H1 (cell line): ENCODE results near the gene MICU1. TPM values are rescaled to one million over a fixed set of nuclear protein-coding genes. Genes with fewer than 3 reads are reported as not detected.
A peak's percentile ranks its signal among the peaks of the same experiment; 100 is the strongest.

ENCODE experiments used
- CTCF ChIA-PET: fragments of 300-600 bp; sonication (Branson Sonifier 250); formaldehyde crosslinking; loops from one replicate; lab custom pipeline; 2021; ENCODE audit not compliant: partially characterized antibody; lab: Charles Lee
- POLR2A ChIA-PET: fragments of 300-600 bp; sonication (Branson Sonifier 250); formaldehyde crosslinking; loops from one replicate; lab custom pipeline; 2021; ENCODE audit warnings: inconsistent platforms; ENCODE audit not compliant: partially characterized antibody; lab: Charles Lee
- DNase-seq, 2 experiments: peaks; one replicate each; pipeline versions ENCODE4 v3.0.0 to v3.0.0-alpha.2; 2010 to 2022; ENCODE audit warnings: low spot score in 2 of 2, low read depth in 1 of 2, mixed read lengths in 1 of 2
- FAIRE-seq: peaks from 2 replicates; lab custom pipeline; 2011; peaks lifted over from hg19 to GRCh38; lab: Jason Lieb, UNC
- H2AFZ ChIP-seq: 2 replicates; pipeline ENCODE4 v1.8.1; 2012; ENCODE audit warnings: low read length, inconsistent platforms
- H2AK5ac ChIP-seq: 2 replicates; pipeline ENCODE4 v1.6.1; 2013; ENCODE audit warnings: low read depth, low read length
- H2BK120ac ChIP-seq: replicated peaks from 2 replicates; pipeline ENCODE3; 2013; ENCODE audit warnings: low read depth, low read length, inconsistent platforms
- H2BK12ac ChIP-seq: 2 replicates; pipeline ENCODE4 v1.6.1; 2013; ENCODE audit warnings: low read depth, low read length
- H2BK15ac ChIP-seq: 2 replicates; pipeline ENCODE4 v1.6.1; 2013; ENCODE audit warnings: low read length
- H2BK20ac ChIP-seq: 2 replicates; pipeline ENCODE4 v1.6.1; 2013; ENCODE audit warnings: low read length
- H2BK5ac ChIP-seq: 2 replicates; pipeline ENCODE4 v1.6.1; 2013; ENCODE audit warnings: low read depth, low read length
- H3K14ac ChIP-seq: 2 replicates; pipeline ENCODE4 v1.6.1; 2013; ENCODE audit warnings: inconsistent platforms; ENCODE audit not compliant: insufficient read length
- H3K18ac ChIP-seq: 2 replicates; pipeline ENCODE4 v1.6.1; 2013; ENCODE audit warnings: low read length; ENCODE audit errors: extremely low read depth
- H3K23ac ChIP-seq: 2 replicates; pipeline ENCODE4 v1.6.1; 2013; ENCODE audit warnings: inconsistent platforms; ENCODE audit not compliant: insufficient read length
- H3K23me2 ChIP-seq: 2 replicates; pipeline ENCODE4 v1.6.1; 2013; ENCODE audit warnings: low read depth, low read length
- H3K27ac ChIP-seq: 2 replicates; pipeline ENCODE4 v1.6.1; 2011; ENCODE audit warnings: low read depth, low read length, inconsistent platforms
- H3K27me3 ChIP-seq, 4 experiments: replicated peaks in 1 of 4; 1 replicate in 1 of 4; 2 replicates in 3 of 4; pipeline versions ENCODE4 v1.6.1 to v1.8.1; 2011 to 2013; ENCODE audit warnings: low read length in 3 of 4, mild to moderate bottlenecking in 3 of 4, inconsistent platforms in 2 of 4, mixed read lengths in 2 of 4, moderate library complexity in 1 of 4; ENCODE audit not compliant: control insufficient read depth in 3 of 4, insufficient read depth in 3 of 4; ENCODE audit errors: extremely low read depth in 1 of 4
- H3K36me3 ChIP-seq, 4 experiments: 2 replicates each; pipeline versions ENCODE4 v1.6.1 to v1.8.1; 2011 to 2013; ENCODE audit warnings: mild to moderate bottlenecking in 4 of 4, low read length in 3 of 4, moderate library complexity in 2 of 4, control low read depth in 1 of 4, inconsistent platforms in 1 of 4; ENCODE audit not compliant: insufficient read depth in 4 of 4, control insufficient read depth in 2 of 4
- H3K4ac ChIP-seq: replicated peaks from 2 replicates; pipeline ENCODE3; 2013; ENCODE audit warnings: low read length, low read depth, mixed read lengths, inconsistent platforms; ENCODE audit not compliant: insufficient read length
- H3K4me1 ChIP-seq, 4 experiments: replicated peaks in 1 of 4; 1 replicate in 1 of 4; 2 replicates in 3 of 4; pipeline versions ENCODE4 v1.6.1 to v1.8.1; 2011 to 2013; ENCODE audit warnings: low read length in 3 of 4, inconsistent platforms in 2 of 4, mixed read lengths in 1 of 4; ENCODE audit not compliant: insufficient read depth in 4 of 4, control insufficient read depth in 3 of 4
- H3K4me2 ChIP-seq, 2 experiments: 2 replicates each; pipeline versions ENCODE4 v1.6.1 to v1.8.1; 2011 to 2013; ENCODE audit warnings: low read depth in 2 of 2, low read length in 2 of 2, control low read depth in 1 of 2, inconsistent platforms in 1 of 2, mild to moderate bottlenecking in 1 of 2; ENCODE audit not compliant: insufficient read depth in 1 of 2
- H3K4me3 ChIP-seq, 4 experiments: fragments of 200-600, 300-600 bp in 1 of 4; sonication (generic), shearing (Covaris generic), sonication (Bioruptor Twin) in 1 of 4; 2 replicates each; pipeline versions ENCODE4 v1.5.1 to v1.8.1; 2011 to 2016; ENCODE audit warnings: low read length in 4 of 4, low read depth in 3 of 4, control low read depth in 2 of 4, inconsistent platforms in 2 of 4, mild to moderate bottlenecking in 2 of 4, mixed read lengths in 1 of 4, moderate library complexity in 1 of 4; ENCODE audit not compliant: insufficient read depth in 2 of 4; ENCODE audit errors: extremely low read depth in 1 of 4
- H3K56ac ChIP-seq: replicated peaks from 2 replicates; pipeline ENCODE3; 2013; ENCODE audit warnings: low read depth, mild to moderate bottlenecking, mixed read lengths, low read length, inconsistent platforms; ENCODE audit not compliant: insufficient read length
- H3K79me1 ChIP-seq: 2 replicates; pipeline ENCODE4 v1.6.1; 2013; ENCODE audit warnings: low read depth, low read length, control low read depth
- H3K79me2 ChIP-seq, 2 experiments: 2 replicates each; pipeline versions ENCODE4 v1.6.1 to v1.8.1; 2012 to 2013; ENCODE audit warnings: low read length in 2 of 2, mild to moderate bottlenecking in 2 of 2, inconsistent platforms in 1 of 2; ENCODE audit not compliant: insufficient read depth in 2 of 2, control insufficient read depth in 1 of 2
- H3K9ac ChIP-seq, 4 experiments: replicated peaks in 1 of 4; 1 replicate in 1 of 4; 2 replicates in 3 of 4; pipeline versions ENCODE4 v1.6.1 to v1.8.1; 2011 to 2013; ENCODE audit warnings: low read depth in 3 of 4, low read length in 3 of 4, control low read depth in 2 of 4, mild to moderate bottlenecking in 2 of 4, moderate library complexity in 2 of 4, inconsistent platforms in 1 of 4; ENCODE audit errors: extremely low read depth in 1 of 4
- H3K9me3 ChIP-seq, 2 experiments: 2 replicates each; pipeline versions ENCODE4 v1.6.1 to v1.8.1; 2012 to 2013; ENCODE audit warnings: mild to moderate bottlenecking in 2 of 2, moderate library complexity in 2 of 2, control low read depth in 1 of 2, inconsistent platforms in 1 of 2, low read depth in 1 of 2, low read length in 1 of 2, mixed read lengths in 1 of 2; ENCODE audit not compliant: insufficient read depth in 2 of 2
- H4K20me1 ChIP-seq, 2 experiments: replicated peaks in 1 of 2; 2 replicates each; pipeline versions ENCODE3 to v1.8.1; 2011 to 2013; ENCODE audit warnings: inconsistent platforms in 2 of 2, low read length in 2 of 2, mild to moderate bottlenecking in 1 of 2; ENCODE audit not compliant: insufficient read depth in 2 of 2, control insufficient read depth in 1 of 2
- H4K5ac ChIP-seq: 2 replicates; pipeline ENCODE4 v1.6.1; 2013; ENCODE audit warnings: low read length, low read depth, mixed read lengths, inconsistent platforms; ENCODE audit not compliant: insufficient read length
- H4K8ac ChIP-seq: 2 replicates; pipeline ENCODE4 v1.8.0; 2013; ENCODE audit warnings: mild to moderate bottlenecking, moderate library complexity, low read length, inconsistent platforms; ENCODE audit not compliant: insufficient read depth; ENCODE audit errors: extremely low read depth
- H4K91ac ChIP-seq: replicated peaks from 2 replicates; pipeline ENCODE3; 2013; ENCODE audit warnings: low read length, mixed read lengths, inconsistent platforms; ENCODE audit not compliant: insufficient read length
- ASH2L ChIP-seq: fragments of 200-600, 300-600 bp; sonication (generic); IDR thresholded peaks from one replicate; pipeline ENCODE4 v1.7.1; 2017; ENCODE audit warnings: low read length
- BACH1 ChIP-seq: IDR thresholded peaks from 2 replicates; pipeline ENCODE4 v1.6.1; 2012; ENCODE audit warnings: low read length, improper control_type of control experiment
- CBX8 ChIP-seq: fragments of 300-800, 300-1000 bp; sonication (generic); IDR thresholded peaks from 2 replicates; pipeline ENCODE4 v1.7.1; 2016; ENCODE audit warnings: low read depth, low read length, borderline replicate concordance
- CTBP2 ChIP-seq: IDR thresholded peaks from 2 replicates; pipeline ENCODE4 v1.7.0; 2011; ENCODE audit warnings: borderline replicate concordance, mild to moderate bottlenecking, moderate library complexity, mixed read lengths, low read length; ENCODE audit not compliant: insufficient read depth, insufficient read length
- GABPA ChIP-seq: IDR thresholded peaks from 2 replicates; pipeline ENCODE4 v1.6.1; 2011; ENCODE audit warnings: mild to moderate bottlenecking, low read length, moderate library complexity, borderline replicate concordance; ENCODE audit not compliant: insufficient read depth
- JUN ChIP-seq: IDR thresholded peaks from 2 replicates; pipeline ENCODE4 v1.6.1; 2011; ENCODE audit warnings: low read depth, mild to moderate bottlenecking, improper control_type of control experiment, low read length
- POLR2A ChIP-seq, 2 experiments: IDR thresholded peaks; 1 replicate in 1 of 2; 2 replicates in 1 of 2; pipeline ENCODE4 v1.6.1; 2011; ENCODE audit warnings: low read depth in 2 of 2, low read length in 2 of 2, mild to moderate bottlenecking in 2 of 2; ENCODE audit errors: control extremely low read depth in 1 of 2
- POLR2AphosphoS5 ChIP-seq: IDR thresholded peaks from 2 replicates; pipeline ENCODE4 v1.6.1; 2011; ENCODE audit warnings: low read depth, low read length
- RAD21 ChIP-seq, 2 experiments: IDR thresholded peaks in 1 of 2; conservative IDR thresholded peaks in 1 of 2; 2 replicates each; pipeline ENCODE4 v1.6.1; 2011; ENCODE audit warnings: low read depth in 2 of 2, low read length in 2 of 2, improper control_type of control experiment in 1 of 2, inconsistent platforms in 1 of 2, mild to moderate bottlenecking in 1 of 2, moderate library complexity in 1 of 2
- RXRA ChIP-seq: IDR thresholded peaks from 2 replicates; pipeline ENCODE4 v1.6.1; 2011; ENCODE audit warnings: low read depth, mild to moderate bottlenecking, low read length, moderate library complexity; ENCODE audit not compliant: insufficient read depth
- SP2 ChIP-seq: IDR thresholded peaks from 2 replicates; pipeline ENCODE4 v1.6.1; 2012; ENCODE audit warnings: mild to moderate bottlenecking, low read length, inconsistent platforms
- ZNF274 ChIP-seq: IDR thresholded peaks from 2 replicates; pipeline ENCODE4 v1.7.0; 2012; ENCODE audit warnings: low read length, borderline replicate concordance; ENCODE audit errors: extremely low read depth
- WGBS, 2 experiments: shearing (Covaris generic) in 1 of 2; methylation state at CpG; one replicate each; pipeline versions ENCODE4 v1.1.6 to v1.1.7; 2013 to 2015; ENCODE audit warnings: low lambda C conversion rate in 2 of 2, mixed read lengths in 2 of 2, inconsistent platforms in 1 of 2, low coverage in 1 of 2, missing lambda C conversion rate in 1 of 2; ENCODE audit not compliant: insufficient replicate concordance in 2 of 2, insufficient coverage in 1 of 2, insufficient read length in 1 of 2; ENCODE audit errors: extremely low coverage in 1 of 2, missing lambda C conversion rate in 1 of 2; 5-methylcytosine and 5-hydroxymethylcytosine counted together
- polyA plus RNA-seq, 7 experiments: library from polyadenylated mRNA; depleted of rRNA in 3 of 7; stranded (reverse) in 5 of 7; unstranded in 2 of 7; fragments of >200 nt in 5 of 7; fragments of 200-250 nt in 2 of 7; gene quantifications; 1 replicate in 5 of 7; 2 replicates in 1 of 7; 4 replicates in 1 of 7; pipeline versions ENCODE4 v1.2.1 to v1.2.3, GENCODE V29; 2011 to 2013; ENCODE audit warnings: missing spikeins in 2 of 7, mixed read lengths in 2 of 7
- total RNA-seq: library from RNA; stranded (reverse); fragmentation: NEBNext Ultra II Directional; extraction: Animal tissue kit (Norgen Biotek cat#: 25700); gene quantifications from 2 replicates; pipeline ENCODE4 v1.2.1, GENCODE V29; 2021

The MICU1 gene
- total and polyA plus RNA-seq, 2 of the 8 experiments (the other 6 are each of a cell fraction or from before 2014, with no cell fraction given): 18.0 to 36.7 TPM

- no peak overlapping the region for H3K4me3 ChIP-seq
- no peak overlapping the region for H3K27ac ChIP-seq
- H4K91ac ChIP-seq: peak overlapping the region; percentile 56
- 90% methylated on average over 16 of the region's 16 CpGs; no CpG with 5 or more reads in 1 of the 2 experiments for WGBS, 2 experiments
- H3K14ac ChIP-seq: no peak overlapping the region
- no peaks in the 10 kb centered on the region for H3K36me3 ChIP-seq
- peak overlapping the region; percentile 94 for H2BK20ac ChIP-seq
- H3K79me2 ChIP-seq: no peaks in the 10 kb centered on the region
- H3K79me1 ChIP-seq: no peaks in the 10 kb centered on the region
- H3K18ac ChIP-seq: peak overlapping the region; percentile 84
- H3K4me2 ChIP-seq: no peak overlapping the region; a peak in 1 of 4 replicates
- peak overlapping the region; percentile 61 for H3K4ac ChIP-seq
- peak overlapping the region; percentile 75; the same call in 1 of the 2 replicates for H2BK5ac ChIP-seq
- peak overlapping the region; percentile 64 for H2BK120ac ChIP-seq
- peaks cover 16 to 34% (median 26%) of the 10 kb centered on the region in 4 experiments for H3K4me1 ChIP-seq
- H3K27me3 ChIP-seq: no peaks in the 10 kb centered on the region
- H2AK5ac ChIP-seq: peak overlapping the region; percentile 88
- no peak overlapping the region; a peak in 1 of 7 replicates for H3K9ac ChIP-seq
- H3K23ac ChIP-seq: no peak overlapping the region
- peak overlapping the region; percentile 95 for H2BK12ac ChIP-seq
- ChIA-PET POLR2A (interaction anchor here (0.7 to 39.2 kb wide), 12 partner anchors 8 to 106 kb away, joined by 3 to 895 read pairs (median 15); partner anchors contain the start of genes ANAPC16, ASCC1 and DDIT4), CTCF (interaction anchor here (0.6 to 4.2 kb wide), 16 partner anchors 9 to 367 kb away, joined by 3 to 33 read pairs (median 4); no protein-coding TSS in a partner anchor)
- DNase-seq: no peak
- peak overlapping the region; percentile 73 for H4K8ac ChIP-seq
- H4K20me1 ChIP-seq: no peaks in the 10 kb centered on the region
- peak overlapping the region; percentile 16; the same call in 1 of the 2 replicates for H2BK15ac ChIP-seq
- no peaks in the 10 kb centered on the region; the same call in 1 of the 2 replicates for H3K23me2 ChIP-seq
- no peak overlapping the region for H3K56ac ChIP-seq
- no peak overlapping the region for H4K5ac ChIP-seq
- H2AFZ ChIP-seq: 0 out of 2 replicates have a peak overlapping the region, but pooled peaks have one; percentile 26
- FAIRE-seq: no peak
- no peaks in the 10 kb centered on the region; a peak in 1 of 4 replicates for H3K9me3 ChIP-seq
- TF ChIP-seq ASH2L (no peak), GABPA (no peak), JUN (no peak), RXRA (no peak), RAD21 (IDR thresholded peaks at IDR 0.05 in 1 of 2, conservative IDR thresholded peaks at IDR 0.05 in 1 of 2; ENCODE audit: low read depth in 2 of 2, low read length in 2 of 2) (no peak), CBX8 (no peak), POLR2A (IDR thresholded peaks at IDR 0.05; ENCODE audit: control extremely low read depth in 1 of 2, low read depth in 2 of 2, low read length in 2 of 2) (no peak), CTBP2 (no peak), SP2 (no peak), ZNF274 (no peak), BACH1 (no peak), POLR2AphosphoS5 (no peak)
These were observed 303.4 kb downstream of the MICU1 start for GRCh38 chr10:72322280-72323058.
